PC-9 (cell line): ENCODE data around the gene COL11A2. TPM values are rescaled to one million over a fixed set of nuclear protein-coding genes. Genes with fewer than 3 reads are reported as not detected.

Experiments
- BruUV-seq: library from RNA; stranded (reverse); fragments of 400-500 nt; replicated peaks from 2 replicates; lab custom pipeline; 2021; lab: Mats Ljungman, UMichigan
- CTCF ChIA-PET: fragments of 300-600 bp; sonication (Branson Sonifier 250); formaldehyde crosslinking; loops from one replicate; lab custom pipeline; 2022; ENCODE audit warnings: antibody characterized with exemption; lab: Charles Lee
- POLR2A ChIA-PET: fragments of 300-600 bp; sonication (Branson Sonifier 250); formaldehyde crosslinking; loops from one replicate; lab custom pipeline; 2022; ENCODE audit warnings: antibody characterized with exemption; ENCODE audit not compliant: unreplicated experiment; lab: Charles Lee
- DNase-seq, 2 experiments: peaks; one replicate each; pipeline versions ENCODE4 v3.0.0 to v3.0.0-alpha.2; 2015 to 2022; ENCODE audit warnings: mixed read lengths in 1 of 2
- H2AFZ ChIP-seq: fragments of 200-600 bp; sonication (generic); 2 replicates; pipeline ENCODE4 v1.8.1; 2017; ENCODE audit warnings: antibody characterized with exemption
- H3F3A ChIP-seq: fragments of 200-600 bp; sonication (generic); 2 replicates; pipeline ENCODE4 v1.8.1; 2017; ENCODE audit warnings: antibody characterized with exemption, mild to moderate bottlenecking, low read depth; ENCODE audit not compliant: insufficient read depth
- H3K27ac ChIP-seq: fragments of 200-600 bp; sonication (generic); 2 replicates; pipeline ENCODE4 v1.6.1; 2016; ENCODE audit warnings: mixed run types
- H3K27me3 ChIP-seq: fragments of 200-600 bp; sonication (generic); 2 replicates; pipeline ENCODE4 v1.6.1; 2016; ENCODE audit warnings: low read depth, mixed run types; ENCODE audit not compliant: insufficient read depth
- H3K36me3 ChIP-seq: fragments of 200-600 bp; sonication (generic); 2 replicates; pipeline ENCODE4 v1.6.1; 2016; ENCODE audit warnings: low read depth, mixed run types
- H3K4me1 ChIP-seq: fragments of 200-600 bp; sonication (generic); replicated peaks from 2 replicates; pipeline ENCODE4 v1.6.1; 2016; ENCODE audit warnings: mixed run types; ENCODE audit not compliant: insufficient read depth
- H3K4me2 ChIP-seq: fragments of 200-600 bp; sonication (generic); 2 replicates; pipeline ENCODE4 v1.6.1; 2017; ENCODE audit warnings: mixed run types
- H3K4me3 ChIP-seq: fragments of 200-600 bp; sonication (generic); 2 replicates; pipeline ENCODE4 v1.6.1; 2016; ENCODE audit warnings: mixed run types
- H3K79me2 ChIP-seq: fragments of 200-600 bp; sonication (generic); 2 replicates; pipeline ENCODE4 v1.6.1; 2017; ENCODE audit warnings: low read depth, mixed run types
- H3K9me2 ChIP-seq: fragments of 200-600 bp; sonication (generic); 2 replicates; pipeline ENCODE4 v1.8.1; 2017; ENCODE audit warnings: mild to moderate bottlenecking; ENCODE audit not compliant: insufficient read depth
- H3K9me3 ChIP-seq: fragments of 200-600 bp; sonication (generic); 2 replicates; pipeline ENCODE4 v1.8.1; 2016; ENCODE audit warnings: low read depth; ENCODE audit not compliant: insufficient read depth
- H4K20me1 ChIP-seq: fragments of 200-600 bp; sonication (generic); 2 replicates; pipeline ENCODE4 v1.8.1; 2017; ENCODE audit not compliant: insufficient read depth
- EZH2 ChIP-seq: fragments of 200-600 bp; sonication (generic); IDR thresholded peaks from 2 replicates; pipeline ENCODE4 v1.8.0; 2017; ENCODE audit warnings: antibody characterized with exemption, low read depth
- intact Hi-C: fragments of 100-400 bp; cut with micrococcal nuclease; formaldehyde crosslinking; loops from one replicate; pipeline ENCODE4 v1.10.0; 2022; ENCODE audit not compliant: unreplicated experiment
- total RNA-seq: library from RNA; stranded (reverse); gene quantifications from 2 replicates; pipeline ENCODE4 v1.2.3, GENCODE V29; 2021
- TF ChIP-seq, protein P1 (sequence below): fragments of 200-600 bp; sonication (generic); conservative IDR thresholded peaks from 2 replicates; pipeline ENCODE4 v1.6.1; 2017; ENCODE audit warnings: mixed run types, antibody characterized with exemption, mild to moderate bottlenecking, moderate library complexity

The COL11A2 gene
- total RNA-seq, 1 experiment from 2014 or later, result 2.2 TPM

DNA sequence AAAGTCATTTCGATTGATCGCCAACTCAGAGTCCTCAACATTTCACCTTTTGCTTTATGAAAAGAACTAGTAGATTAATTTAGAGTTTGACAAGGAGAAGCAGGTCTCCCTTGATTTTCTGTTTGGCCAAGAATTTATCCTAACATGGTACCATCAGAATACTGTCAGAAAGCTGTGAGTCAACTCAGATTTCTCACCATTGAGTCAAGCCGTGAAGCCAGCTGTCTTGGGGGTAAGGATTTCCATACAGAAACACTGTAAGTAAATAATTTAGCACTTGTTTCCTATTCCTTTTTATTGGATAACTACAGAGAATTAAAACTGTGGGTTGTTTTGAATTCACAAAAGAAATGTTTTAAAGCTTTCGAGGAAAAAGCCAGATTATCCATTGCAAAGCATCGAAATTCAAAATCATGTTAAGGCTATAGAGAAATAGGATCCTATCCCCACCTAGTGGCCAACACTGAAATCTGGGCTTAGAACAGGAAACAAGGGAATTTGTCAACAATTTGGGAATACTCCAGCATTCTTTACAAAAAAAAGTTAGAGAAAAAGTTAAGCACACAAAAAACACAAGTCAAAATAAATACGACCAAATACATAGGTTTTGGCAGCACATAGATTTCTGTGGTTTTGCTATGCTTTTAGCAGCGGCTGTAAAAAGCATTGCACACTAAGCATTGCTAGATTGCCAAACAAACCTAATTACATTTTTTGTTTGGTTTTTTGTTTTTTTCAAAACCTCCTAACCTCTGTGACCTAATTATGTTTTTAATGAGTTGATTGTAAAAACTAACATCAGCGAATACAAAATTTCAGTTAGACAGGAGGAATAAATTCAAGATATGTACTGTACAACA lies 44.2 kb downstream of the COL11A2 start:
- POLR2A ChIA-PET, result no interaction called here
- no peak overlapping the region for H3K4me2 ChIP-seq
- TF ChIP-seq, protein P1, sequence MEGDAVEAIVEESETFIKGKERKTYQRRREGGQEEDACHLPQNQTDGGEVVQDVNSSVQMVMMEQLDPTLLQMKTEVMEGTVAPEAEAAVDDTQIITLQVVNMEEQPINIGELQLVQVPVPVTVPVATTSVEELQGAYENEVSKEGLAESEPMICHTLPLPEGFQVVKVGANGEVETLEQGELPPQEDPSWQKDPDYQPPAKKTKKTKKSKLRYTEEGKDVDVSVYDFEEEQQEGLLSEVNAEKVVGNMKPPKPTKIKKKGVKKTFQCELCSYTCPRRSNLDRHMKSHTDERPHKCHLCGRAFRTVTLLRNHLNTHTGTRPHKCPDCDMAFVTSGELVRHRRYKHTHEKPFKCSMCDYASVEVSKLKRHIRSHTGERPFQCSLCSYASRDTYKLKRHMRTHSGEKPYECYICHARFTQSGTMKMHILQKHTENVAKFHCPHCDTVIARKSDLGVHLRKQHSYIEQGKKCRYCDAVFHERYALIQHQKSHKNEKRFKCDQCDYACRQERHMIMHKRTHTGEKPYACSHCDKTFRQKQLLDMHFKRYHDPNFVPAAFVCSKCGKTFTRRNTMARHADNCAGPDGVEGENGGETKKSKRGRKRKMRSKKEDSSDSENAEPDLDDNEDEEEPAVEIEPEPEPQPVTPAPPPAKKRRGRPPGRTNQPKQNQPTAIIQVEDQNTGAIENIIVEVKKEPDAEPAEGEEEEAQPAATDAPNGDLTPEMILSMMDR, result peak; percentile 82
- no peak for TF ChIP-seq EZH2
- CTCF ChIA-PET, result interaction anchor here (0.6 kb wide), 1 partner anchor 598 kb away, joined by 5 read pairs; no protein-coding TSS in a partner anchor
- no peaks in the 10 kb centered on the region for H3K79me2 ChIP-seq
- BruUV-seq, result no TSS peak
- intact Hi-C loops, result loop anchor here (10.0 kb wide), 1 partner anchor 133 kb away; no protein-coding TSS in a partner anchor
- no peak overlapping the region for H3K4me3 ChIP-seq
- no peaks in the 10 kb centered on the region for H3K9me2 ChIP-seq
- no peaks in the 10 kb centered on the region for H3K36me3 ChIP-seq
- no peaks in the 10 kb centered on the region for H3F3A ChIP-seq
- H4K20me1 ChIP-seq, result no peaks in the 10 kb centered on the region
- no peaks in the 10 kb centered on the region; the same call in 1 of the 2 replicates for H3K9me3 ChIP-seq
- peaks cover 57% of the 10 kb centered on the region for H3K27me3 ChIP-seq
- H3K27ac ChIP-seq, result no peak overlapping the region
- H2AFZ ChIP-seq, result no peak overlapping the region
- DNase-seq, result no peak
- no peaks in the 10 kb centered on the region for H3K4me1 ChIP-seq

DNA sequence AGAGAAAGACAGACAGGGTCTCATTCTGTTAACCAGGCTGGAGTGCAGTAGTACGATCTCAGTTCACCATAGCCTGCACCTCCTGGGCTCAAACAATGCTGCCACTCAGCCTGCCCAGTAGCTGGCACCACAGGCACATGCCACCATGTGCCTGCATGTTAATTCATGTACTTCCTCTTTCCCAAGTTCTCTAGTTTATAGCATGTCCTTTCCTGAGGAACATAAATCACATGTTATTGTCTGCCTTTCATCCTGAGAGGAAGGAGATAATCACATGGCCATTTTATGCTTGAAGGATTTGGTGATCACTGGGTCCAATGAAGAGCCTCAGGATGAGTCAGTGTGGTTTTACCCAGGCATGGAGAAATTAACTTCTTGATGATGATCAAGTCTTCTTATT lies 47.9 kb downstream of the COL11A2 start:
- DNase-seq, result no peak
- BruUV-seq, result no TSS peak
- CTCF ChIA-PET, result interaction anchor here (0.6 kb wide), 1 partner anchor 258 kb away, joined by 3 read pairs; no protein-coding TSS in a partner anchor

DNA sequence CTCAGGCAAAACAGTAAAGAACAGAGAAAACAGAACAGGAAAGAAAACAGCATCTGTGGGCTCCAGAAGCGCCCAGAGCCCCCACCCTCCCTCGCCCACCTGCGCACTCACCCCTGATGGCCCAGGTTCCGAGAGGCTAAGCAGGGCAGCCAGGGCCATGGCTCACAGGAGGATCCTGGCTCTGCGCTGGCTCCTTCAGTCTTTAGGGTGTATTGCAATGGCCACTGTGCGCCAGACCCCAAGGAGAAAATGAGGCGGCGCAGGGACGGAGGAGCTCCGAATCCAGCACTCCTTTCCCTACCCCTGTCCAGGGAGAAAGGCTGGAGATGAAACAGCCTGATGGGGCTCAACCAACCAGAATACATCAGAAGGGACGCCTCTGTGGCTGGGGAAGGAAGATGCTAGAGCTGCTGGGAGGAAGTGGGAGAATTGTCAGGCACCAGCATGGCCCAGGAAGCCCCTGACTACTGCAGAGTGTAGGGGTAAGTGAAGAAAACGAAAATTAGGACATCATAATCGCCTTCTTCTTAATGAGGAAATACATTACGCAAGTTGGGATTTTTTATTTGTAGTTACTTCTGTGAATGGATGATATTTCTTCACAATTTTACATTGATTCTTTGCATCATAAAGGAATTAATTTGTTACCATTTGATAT lies 49.0 kb downstream of the COL11A2 start:
- H3K27me3 ChIP-seq, result peaks cover 65% of the 10 kb centered on the region
- intact Hi-C loops, result loop anchor here (10.0 kb wide), 1 partner anchor 128 kb away; no protein-coding TSS in a partner anchor
- no peaks in the 10 kb centered on the region for H3K9me3 ChIP-seq
- H2AFZ ChIP-seq, result no peak overlapping the region
- CTCF ChIA-PET, result no interaction called here
- no TSS peak for BruUV-seq
- no peaks in the 10 kb centered on the region for H3K36me3 ChIP-seq
- no peaks in the 10 kb centered on the region for H3K79me2 ChIP-seq
- no peaks in the 10 kb centered on the region for H3K9me2 ChIP-seq
- POLR2A ChIA-PET, result no interaction called here
- no peaks in the 10 kb centered on the region for H4K20me1 ChIP-seq
- H3K4me1 ChIP-seq, result no peaks in the 10 kb centered on the region
- no peak overlapping the region for H3K27ac ChIP-seq
- DNase-seq, result no peak
- TF ChIP-seq EZH2, result no peak
- TF ChIP-seq, protein P1, result no peak
- H3K4me2 ChIP-seq, result no peak overlapping the region
- no peak overlapping the region for H3K4me3 ChIP-seq
- H3F3A ChIP-seq, result no peaks in the 10 kb centered on the region

More for the DNA sequence above, 47.9 kb downstream of the COL11A2 start:
- intact Hi-C loops, result loop anchor here (10.0 kb wide), 1 partner anchor 130 kb away; no protein-coding TSS in a partner anchor
- Histone ChIP-seq H3F3A (no peaks in the 10 kb centered on the region), H3K4me3 (no peak overlapping the region), H3K9me2 (no peaks in the 10 kb centered on the region), H3K9me3 (no peaks in the 10 kb centered on the region), H3K27ac (no peak overlapping the region), H2AFZ (no peak overlapping the region), H3K4me1 (no peaks in the 10 kb centered on the region), H3K27me3 (peaks cover 60% of the 10 kb centered on the region), H4K20me1 (no peaks in the 10 kb centered on the region), H3K4me2 (no peak overlapping the region), H3K36me3 (no peaks in the 10 kb centered on the region), H3K79me2 (no peaks in the 10 kb centered on the region)
- POLR2A ChIA-PET, result no interaction called here
- no peak for TF ChIP-seq EZH2
- TF ChIP-seq, protein P1, result no peak
